ENCODE data around the gene NMNAT3.

NMNAT3 gene

DNA sequence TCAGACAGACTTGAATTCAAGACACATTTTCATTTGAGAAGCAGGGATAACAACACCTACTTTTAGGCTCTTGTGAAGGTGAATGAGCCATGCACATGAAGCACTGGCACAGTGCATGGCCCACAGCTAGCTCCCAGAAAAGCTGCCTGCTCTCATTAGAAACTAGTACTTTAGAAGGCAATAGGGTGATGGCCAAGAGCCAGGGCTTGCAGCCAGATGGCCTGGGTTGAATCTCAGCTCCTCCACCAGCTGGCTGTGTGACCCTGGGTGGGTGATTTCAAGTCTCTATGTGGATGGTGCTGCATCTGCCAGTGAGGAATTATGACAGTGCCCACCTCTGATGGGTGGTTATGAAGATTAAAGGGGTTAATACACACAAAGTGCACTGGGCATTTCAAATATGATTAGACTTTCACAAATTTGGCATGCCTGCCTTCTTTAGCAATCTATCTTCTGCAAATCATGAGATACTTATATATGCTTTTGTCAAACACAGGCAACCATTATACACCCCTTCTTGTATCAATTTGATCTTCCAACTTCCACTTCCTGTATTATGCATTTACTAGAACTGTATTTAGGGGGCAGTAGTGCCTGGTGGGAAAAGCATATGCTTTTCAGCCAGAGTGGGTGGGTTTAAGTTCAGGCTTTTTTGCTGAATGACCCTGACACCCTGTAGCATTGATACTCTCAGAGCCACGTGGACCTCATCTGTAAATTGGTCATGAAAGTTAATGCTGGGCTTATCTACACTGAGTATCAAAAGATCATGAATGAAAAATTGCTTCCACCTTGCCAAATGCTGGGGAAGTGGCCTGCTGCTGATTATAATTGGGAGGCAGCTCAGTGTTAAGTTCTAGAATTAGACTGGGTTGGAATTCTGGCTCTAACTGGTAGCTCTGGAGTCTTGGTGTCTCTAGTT lies 103.5 kb downstream of the NMNAT3 start:
- DNase-seq = no peak

DNA sequence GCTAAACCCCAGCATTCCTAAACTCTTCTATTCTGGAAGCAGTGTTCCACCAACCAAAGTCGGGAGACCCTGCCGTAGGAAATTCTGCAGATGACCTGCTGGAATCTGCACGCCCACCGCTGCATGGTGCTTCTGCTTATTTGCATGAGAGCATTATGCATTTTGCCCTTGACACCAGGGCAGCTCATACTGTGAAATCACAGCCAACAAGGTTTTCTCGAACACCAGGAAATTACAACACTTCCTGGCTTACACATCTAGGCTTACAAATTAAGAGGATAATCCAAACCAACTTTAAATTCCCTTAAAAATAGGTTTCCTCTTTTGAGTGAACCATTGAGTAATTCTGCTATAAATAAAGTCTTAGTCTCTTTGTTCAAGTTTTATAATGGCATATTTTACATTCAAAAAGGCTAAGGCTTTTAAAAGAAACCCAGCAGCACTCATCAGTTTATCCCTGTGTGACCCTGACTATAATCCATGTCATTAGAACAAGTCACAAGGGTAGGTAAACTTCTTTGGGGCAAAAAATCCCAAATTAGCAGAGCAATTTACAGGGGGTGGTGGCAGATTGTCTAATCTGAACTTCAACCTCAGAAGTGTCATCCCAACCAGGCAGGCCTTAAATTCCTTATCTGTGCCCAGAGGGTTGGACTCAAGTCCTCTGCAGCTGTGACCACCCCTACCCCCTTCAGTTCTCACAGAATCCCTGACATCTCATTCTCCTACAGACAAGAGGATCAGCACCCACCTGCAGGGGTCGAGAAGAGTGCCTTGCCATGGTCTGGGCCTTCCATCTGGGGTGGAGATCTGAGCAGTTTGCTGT lies 104.7 kb downstream of the NMNAT3 start:
- DNase-seq = no peak

DNA sequence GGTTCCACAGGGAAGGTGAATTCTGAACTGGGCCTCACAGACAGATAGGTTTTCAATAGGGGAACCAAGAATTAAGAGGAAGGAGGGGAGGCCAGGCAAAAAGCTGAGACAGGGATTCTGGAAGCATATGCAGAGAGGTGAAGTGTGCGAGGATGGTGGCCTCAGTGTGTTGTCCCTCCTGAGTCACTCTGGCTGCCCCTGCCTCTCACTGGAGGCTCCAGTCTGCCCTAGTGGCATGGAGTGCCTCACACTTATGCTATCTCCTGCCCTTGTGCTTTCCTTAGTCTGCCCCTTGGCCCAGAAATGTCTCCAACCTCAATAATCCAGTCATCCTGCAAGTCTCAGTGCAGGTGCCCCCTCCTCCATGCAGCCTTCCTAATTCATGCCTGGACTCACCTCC lies 106.1 kb downstream of the NMNAT3 start:
- no peak for DNase-seq

DNA sequence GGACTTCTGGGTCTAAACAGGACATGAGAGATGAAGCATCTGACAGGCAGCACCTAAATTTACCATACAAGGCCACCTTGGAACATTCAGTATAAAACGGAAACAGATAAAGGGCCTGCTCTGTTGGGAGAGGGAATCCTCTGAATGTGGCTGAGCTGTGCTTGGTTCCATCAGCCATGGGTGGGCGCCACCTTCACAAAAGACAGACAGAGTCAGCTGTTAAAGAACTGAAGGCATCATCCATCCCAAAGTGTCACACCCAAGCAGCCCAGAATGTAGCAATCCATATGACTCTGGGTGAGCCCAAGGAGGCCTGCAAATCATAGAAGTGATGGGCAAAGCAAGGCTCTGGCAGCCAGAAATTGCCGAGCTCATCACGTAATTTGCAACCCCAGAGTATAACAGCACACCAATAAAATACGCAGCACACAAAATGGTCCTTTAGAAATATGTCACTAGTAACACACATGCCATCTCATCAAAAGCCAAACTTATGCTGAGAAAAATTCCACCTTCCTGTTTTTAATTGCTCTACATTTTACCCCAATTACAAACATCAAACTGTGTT lies 113.4 kb downstream of the NMNAT3 start:
- DNase-seq = no peak

DNA sequence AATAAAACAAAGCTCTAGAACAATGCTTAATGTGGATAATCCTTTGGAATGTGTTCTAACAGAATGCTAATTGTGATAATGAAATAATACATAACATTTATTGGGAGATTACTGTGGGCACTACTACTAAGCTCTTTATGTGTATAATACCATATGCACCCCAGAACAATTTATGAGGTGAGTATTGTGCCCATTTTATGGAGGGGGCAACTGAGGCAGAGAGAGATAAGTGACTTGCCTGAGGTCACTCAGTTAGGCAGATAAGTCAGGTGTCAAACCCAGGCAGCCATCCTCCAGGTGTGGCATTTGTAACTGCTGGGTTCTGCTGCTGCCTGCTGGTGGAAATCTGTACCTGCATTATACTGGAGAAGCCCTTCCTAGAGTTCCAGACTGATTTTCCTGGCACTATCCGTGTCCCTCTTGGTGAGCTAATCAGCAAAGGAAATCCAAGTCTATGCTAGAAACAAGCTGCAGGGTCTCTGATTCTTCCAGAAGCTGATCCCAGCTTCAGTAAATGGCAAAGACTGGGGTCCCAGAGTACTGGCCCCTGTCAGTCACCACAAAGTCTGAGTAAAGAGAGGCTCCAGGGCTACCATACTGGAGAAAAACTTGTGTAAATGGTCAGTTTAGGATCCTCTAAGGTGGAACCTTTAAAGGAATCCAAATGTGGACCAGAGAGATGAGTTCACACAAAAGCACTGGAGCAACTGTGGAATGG lies 115.7 kb downstream of the NMNAT3 start:
- no peak for DNase-seq

DNA sequence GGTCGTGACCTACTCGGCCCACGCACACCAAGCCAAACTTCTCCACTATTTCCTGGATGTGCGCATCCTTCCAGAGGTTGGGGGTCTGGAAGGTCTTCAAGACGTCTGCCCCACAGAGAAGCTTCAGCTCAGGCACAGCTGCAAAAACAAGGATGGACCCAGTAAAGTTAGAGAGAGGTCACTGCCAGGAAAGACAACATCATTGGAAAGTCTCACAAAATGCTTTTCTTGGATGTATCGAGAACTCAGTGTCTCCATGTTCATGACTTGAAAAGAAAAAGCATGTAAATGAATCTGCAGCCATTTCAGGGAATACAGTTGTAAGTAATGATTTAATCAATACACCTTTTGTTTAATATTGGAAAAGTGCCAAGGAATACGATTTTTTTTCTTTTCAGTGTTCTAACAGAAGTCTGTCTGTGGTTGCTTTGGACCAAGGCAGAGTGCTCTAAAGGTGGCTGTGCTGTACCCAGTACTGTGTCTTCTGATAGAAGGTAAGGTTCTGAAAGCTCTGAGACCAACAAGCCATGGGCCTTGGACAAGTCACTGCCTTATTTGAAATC lies 116.4 kb downstream of the NMNAT3 start:
- DNase-seq = no peak

DNA sequence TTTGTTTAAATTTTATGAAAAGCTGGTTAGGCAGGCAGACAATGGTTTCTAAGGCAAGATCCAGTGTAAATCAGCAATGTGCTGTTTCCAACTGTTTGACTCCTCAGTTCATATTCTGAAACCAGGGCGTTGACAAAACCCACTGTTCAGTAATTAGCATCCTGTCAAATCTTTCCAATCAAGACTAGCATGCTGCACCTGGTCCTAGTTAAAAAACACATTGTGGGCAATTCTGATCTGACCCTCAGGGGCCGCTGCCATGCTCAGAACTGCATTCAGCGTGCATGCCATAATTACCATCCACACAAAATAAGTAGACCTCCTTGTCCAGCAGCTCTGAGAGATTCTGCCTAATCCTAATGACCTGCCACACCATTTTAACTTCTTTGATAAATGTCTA lies 117.4 kb downstream of the NMNAT3 start:
- no peak for DNase-seq

DNA sequence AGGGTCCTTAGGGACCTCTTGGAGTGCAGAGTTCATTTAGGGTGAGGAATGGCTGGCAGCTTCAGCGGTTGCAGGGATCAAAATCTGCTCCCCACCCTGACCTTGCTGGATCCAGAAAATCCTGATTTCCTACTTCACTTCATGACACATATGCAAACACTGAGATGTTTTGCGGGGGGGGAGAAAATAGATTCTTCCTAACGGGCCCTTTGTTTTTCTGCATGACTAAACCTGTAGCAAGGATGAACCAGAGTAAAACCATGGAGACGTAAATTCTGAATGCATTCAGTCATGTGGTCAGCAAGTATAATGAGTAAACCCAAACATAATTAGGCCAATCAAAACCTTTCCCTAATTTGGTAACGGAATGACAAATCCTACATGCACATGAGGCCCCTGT lies 118.2 kb downstream of the NMNAT3 start:
- no peak for DNase-seq

DNA sequence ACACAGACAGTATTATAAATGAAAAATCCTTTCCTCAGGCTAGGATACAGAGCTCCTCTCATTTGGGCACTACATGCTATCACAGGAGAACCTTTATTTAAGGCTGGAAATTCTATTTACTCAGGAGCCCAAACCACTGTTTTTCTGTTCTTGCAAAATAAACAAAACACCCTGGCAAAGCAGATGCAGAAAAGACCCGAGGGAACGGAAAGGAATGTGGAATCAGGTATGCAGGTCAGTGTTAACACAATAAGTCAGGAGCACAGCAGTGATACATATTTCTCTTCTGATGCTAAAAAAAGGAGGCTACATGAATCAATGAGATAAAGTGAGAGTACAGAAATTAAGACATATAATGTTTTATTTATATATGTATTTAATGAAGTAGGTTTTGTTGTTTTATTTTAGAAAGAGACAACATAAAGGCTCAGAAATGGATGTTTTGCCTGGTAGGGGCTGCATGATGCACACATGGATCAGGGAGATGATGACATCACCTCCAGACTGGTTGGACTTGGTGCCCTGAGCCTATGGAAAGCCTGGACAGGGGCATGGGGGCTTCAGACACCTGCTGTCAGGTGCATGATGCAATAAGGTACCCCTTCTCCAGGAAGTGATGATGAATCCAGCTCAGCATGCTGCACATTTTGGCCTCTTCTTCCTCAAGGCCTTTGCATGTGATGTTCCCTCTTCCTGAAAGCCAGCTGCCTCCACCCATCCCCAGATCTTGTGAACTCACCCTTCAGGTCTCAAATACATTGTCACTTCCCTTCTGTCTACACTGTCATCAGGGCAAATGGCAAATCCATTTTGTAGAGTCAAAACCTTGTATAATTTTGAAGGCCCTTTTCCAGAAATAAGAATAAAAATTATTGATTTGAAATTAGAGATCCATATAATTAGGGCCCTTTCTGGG lies 119.2 kb downstream of the NMNAT3 start:
- DNase-seq = no peak

DNA sequence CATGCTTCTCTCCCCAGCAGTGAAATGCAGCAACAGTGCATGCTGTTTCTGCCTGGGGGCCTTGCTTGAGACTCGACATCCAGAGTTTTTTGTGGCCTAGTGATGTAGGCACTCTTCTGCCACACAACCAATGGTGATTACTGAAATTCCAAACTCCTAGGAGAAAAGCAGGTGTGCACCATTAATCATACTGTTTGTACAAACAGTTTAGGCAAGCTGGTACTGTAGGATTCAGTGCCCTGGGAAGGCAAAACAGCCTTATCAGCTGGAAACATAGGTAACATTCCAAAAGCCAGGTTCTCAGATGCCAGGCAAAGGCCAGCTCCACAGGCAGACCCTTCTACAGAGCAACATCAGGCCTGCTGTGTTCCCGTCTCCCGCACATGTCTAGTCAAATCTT lies 120.7 kb downstream of the NMNAT3 start:
- DNase-seq = no peak

DNA sequence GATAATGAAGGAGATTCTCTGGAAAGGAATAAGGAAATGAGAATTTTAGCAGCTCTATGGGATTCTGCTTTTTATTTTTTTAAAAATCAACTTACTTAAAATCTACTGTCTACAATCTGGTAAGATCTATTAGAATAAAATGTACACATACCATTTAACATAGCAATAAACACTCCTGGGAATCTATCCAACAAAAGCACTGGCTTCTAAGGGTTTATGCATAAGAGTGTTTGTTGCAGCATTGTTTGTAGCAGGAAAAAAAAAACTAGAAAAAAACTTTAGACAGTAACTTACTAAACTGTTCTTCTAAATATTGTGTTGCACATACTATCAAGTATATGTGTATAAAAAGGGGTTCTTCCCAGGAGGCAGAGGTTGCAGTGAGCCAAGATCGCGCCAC lies 122.5 kb downstream of the NMNAT3 start:
- DNase-seq = no peak

DNA sequence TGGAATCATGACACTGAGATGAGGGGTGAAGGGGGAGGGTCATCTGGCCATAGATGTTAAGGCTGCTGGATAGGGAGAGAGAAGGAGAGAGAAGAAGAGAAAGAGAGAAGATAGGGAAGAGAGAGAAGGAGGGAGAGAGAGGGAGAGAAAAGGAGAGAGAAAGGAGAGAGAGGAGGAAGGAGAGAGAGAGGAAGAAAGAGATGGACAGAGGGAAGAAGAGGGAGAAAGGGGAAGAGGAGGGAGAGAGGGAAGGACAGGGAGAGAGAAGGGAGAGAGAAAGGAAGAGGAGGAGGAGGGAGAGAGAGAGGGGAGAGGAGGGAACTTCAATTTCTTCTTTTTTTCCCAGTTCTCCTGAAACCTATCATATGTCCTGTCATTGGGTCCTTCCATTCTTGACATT lies 123.1 kb downstream of the NMNAT3 start:
- no peak for DNase-seq

DNA sequence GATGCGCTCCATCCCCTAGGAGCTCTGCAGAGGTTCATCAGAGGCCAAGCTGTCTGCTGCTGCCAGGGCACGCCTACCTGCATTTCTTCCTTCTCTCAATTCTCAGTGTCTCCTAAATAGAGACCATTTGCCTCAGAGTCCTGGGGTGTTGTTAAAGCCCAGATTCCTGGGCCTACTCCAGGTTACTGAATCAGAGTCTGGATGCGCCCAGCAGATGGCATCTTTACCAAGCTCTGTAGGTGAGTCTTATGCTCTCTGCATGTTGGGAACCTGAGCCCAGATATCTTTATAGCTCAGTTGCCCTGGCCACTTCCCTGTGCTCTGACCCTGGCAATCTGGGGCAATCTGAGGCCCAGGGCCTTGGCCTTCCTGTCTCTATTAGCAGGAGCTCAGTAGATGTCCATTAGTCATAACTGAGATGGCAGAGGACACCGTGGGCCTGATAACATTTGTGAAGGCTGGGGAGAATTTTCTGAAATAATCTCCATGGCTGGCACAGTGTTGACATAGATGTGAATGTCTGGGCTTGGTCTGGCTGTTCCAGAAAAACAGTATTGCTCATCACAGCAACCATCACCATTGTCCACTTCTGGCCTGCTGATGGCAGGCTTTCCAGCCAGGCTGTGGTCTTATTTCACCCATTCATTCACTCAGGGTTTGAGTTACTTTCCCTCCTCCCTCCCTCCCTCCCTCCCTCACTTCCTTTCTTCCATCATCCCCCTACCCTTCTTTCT lies 125.0 kb downstream of the NMNAT3 start:
- DNase-seq = no peak

DNA sequence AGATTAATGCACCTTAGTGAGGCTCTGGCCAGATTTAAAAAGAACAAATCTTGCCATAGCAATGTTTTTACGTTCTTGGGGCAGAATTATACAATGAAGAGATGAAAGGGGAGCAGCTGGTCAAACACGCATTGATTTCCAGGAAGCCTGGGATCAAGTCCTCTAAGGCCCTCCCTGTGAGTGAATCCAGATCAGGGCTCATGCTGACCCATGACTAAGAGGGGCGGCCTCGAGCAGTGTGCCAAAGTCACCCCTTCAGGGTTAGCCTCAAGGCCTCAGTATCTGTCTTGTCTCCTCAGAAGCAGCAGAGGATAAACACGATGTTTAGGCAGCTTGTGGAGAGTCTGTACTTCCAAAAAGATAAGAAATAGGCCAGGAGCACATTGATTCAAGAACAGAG lies 129.0 kb downstream of the NMNAT3 start:
- DNase-seq = no peak

DNA sequence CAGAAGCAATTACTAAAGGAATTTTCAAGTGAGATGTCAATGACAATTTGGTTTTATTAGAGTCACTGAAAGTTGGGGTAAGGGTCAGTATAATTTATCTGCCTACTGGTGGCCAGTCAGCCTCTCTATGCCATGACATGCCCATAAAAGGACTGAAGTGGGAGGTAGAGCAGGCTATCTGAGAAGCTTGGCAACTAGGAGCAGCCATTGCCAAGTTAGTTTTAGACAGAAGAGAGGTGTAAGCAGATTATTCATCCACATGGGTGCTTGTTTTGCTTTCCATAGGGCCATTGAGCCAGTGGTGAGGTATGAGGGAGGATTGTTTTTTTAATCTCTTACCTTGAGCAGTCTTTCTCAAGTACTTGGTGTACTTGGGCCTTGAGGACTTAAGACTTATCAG lies 130.1 kb downstream of the NMNAT3 start:
- DNase-seq = no peak

DNA sequence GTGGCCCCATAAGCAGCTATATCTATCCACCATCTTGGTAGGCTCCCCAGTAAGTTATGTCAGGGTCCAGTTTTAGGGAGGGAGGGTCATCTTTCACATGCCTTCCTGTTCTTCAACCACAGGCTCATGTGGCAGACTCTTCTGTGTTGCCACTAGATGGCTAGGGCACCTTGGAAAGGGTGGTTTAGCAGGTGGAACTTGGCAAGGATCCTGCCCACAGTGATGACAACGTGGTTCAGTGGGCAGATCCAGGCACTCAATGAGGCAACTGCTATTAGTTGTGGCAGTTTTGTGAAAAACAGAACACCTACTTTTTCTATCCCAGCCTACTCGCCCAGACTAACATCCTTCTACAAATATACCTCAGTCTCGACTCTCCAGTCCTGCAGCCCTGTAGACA lies 131.0 kb downstream of the NMNAT3 start:
- no peak for DNase-seq

DNA sequence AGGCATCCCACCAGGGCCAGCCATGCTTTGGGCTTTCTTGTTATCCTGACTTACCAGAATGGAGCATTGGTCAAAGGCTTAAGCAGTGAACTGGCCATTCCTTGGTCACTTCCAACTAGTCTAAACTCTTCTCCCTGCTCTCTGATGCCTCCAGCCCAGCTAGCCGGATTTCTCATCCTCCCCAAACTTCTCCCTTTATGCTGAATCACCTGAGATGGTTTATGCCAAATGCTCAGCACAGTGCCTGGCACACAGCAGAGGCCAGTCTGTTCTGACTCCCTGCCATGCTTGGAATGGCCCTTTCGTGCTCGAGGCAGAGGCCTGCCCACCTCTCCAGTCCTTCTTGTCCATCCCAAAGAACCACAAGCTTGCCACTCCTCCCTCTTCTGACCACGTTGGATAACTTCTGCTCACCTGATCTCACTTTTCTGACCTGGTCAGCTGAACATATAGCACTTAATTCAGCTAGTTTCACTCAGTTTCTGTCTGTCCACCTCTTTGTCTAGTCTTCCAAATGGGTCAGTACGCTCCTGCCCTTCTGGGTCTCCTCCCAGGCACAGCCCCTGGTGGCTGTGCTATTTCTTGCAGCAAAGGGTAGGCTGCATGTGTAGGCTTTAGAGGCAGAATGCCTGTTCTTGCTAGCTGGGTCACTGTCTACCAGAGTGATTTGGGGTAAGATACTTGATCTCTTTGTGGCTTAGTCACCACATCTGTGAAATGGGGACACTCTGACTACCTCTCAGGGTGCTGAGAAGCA lies 136.1 kb downstream of the NMNAT3 start:
- no peak for DNase-seq

DNA sequence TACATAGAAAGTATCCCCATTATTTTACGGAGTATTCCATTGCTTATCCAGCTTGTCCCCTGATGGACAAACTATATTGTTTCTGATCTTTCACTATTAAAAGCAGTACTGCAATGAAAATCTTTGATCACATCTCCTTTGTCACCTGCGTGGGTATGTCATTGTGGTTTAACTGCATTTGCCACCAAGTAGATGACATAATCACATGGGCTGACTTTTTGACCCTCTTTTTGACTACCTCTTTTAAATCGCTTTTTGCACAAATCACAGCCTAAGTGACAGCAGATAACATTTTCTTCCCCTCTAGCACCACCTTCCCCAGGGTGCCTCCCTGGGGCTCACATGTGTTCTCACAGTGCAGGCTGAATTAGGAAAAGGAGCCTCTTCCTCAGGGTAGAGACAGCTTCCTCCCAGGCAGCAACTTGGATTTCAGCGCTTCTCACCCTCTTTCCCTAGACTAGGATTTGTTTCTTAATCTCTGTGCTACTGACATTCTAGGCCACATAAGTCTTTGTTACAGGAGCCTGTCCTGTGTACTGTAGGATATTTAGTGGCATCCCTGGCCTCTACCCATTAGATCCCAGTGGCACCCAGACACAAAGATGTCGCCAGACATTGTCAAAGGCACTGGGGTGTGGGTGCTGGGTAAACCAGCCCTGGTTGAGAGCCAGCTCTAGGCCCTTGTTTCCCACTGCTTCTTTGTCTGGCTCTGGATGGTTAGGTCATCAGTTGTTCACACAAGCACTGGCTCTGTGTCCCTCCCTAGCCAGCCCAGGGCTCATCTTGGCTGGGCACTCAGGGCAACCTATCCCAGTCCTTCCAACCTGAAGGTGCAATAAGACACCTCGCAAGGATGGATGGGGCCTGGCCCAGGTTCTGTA lies 136.9 kb downstream of the NMNAT3 start:
- DNase-seq = no peak

DNA sequence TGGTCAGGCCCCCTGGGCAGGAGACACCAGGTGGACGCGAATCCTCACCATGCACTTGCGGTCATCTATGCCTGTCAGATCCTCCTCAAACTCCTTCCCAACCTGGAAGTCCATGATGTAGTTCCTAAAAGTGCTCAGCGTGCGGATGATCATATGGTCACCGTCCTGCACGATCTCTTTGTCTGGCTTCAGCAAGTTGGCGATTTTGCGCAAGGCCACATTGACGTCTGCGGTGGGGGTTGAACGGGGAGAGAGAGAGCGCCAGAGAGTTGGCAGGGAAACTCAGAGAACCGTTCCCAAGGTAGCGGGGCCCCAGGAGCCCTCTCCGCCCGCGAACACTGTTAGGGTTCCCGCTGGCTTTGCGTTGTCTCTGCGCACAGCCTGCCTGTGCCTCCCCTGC lies 139.0 kb downstream of the NMNAT3 start:
- DNase-seq = no peak
